Fibroblast of villous mesenchyme (primary cell): ENCODE measurements around the gene SLC44A2. TPM values are rescaled to one million over a fixed set of nuclear protein-coding genes. Genes with fewer than 3 reads are reported as not detected.
A peak's percentile ranks its signal among the peaks of the same experiment; 100 is the strongest.

Experiments used
- DNase-seq: peaks from one replicate; pipeline ENCODE4 v3.0.0-alpha.2; 2010; ENCODE audit warnings: low read depth
- H3K4me3 ChIP-seq: 2 replicates; pipeline ENCODE4 v1.5.1; 2011; ENCODE audit warnings: low read depth, mild to moderate bottlenecking, low read length
- total RNA-seq: library from RNA; depleted of rRNA; stranded (reverse); fragments of >200 nt; gene quantifications from 2 replicates; pipeline ENCODE4 v1.2.3, GENCODE V29; 2012
- TF ChIP-seq, protein P1 (sequence below): IDR thresholded peaks from 2 replicates; pipeline ENCODE4 v1.5.1; 2012; ENCODE audit warnings: low read depth, mild to moderate bottlenecking, low read length; ENCODE audit not compliant: insufficient read depth

The SLC44A2 gene
- total RNA-seq, result 81.8 and 88.5 TPM in 2 replicates

DNA sequence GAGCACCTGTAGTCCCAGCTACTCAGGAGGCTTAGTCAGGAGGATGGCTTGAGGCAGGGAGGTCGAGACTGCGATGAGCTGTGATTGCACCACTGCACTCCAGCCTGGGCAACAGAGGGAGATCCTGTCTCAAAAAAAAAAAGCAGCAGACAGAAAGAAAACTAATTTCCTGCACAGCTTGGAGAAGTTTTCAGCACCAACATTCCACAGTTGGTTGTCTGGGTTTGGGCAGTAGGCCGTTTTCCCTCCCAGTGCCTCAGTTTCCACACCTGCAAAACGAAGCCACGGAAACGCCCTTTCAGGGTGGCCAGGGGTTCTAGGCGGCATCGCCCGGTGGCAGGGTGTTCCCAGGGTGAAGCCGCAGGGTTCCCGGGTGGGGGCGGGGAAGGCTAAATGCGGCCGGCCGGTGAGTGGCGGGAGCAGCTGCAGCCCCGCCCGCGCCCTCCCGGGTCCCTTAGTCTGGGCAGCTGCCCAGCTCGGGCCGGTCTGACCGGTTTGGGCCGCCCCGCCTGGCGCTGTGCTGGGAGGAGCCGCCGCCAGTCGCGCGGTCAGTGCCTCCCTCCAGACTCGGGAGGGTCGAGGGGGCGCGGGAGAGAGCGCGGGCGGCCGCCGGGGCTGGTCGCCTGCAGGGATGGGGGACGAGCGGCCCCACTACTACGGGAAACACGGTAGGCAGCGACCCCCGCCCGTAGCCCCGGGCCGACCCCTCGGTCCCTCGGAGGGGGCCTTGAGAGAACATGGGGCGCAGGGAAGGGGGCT is at the start of gene SLC44A2:
TSS of gene SLC44A2 (plus strand) at position 551 of the 759 bp plus-strand sequence. CDS start at position 632, 81 bp downstream.
- DNase-seq, result peak; percentile 54
- TF ChIP-seq, protein P1, sequence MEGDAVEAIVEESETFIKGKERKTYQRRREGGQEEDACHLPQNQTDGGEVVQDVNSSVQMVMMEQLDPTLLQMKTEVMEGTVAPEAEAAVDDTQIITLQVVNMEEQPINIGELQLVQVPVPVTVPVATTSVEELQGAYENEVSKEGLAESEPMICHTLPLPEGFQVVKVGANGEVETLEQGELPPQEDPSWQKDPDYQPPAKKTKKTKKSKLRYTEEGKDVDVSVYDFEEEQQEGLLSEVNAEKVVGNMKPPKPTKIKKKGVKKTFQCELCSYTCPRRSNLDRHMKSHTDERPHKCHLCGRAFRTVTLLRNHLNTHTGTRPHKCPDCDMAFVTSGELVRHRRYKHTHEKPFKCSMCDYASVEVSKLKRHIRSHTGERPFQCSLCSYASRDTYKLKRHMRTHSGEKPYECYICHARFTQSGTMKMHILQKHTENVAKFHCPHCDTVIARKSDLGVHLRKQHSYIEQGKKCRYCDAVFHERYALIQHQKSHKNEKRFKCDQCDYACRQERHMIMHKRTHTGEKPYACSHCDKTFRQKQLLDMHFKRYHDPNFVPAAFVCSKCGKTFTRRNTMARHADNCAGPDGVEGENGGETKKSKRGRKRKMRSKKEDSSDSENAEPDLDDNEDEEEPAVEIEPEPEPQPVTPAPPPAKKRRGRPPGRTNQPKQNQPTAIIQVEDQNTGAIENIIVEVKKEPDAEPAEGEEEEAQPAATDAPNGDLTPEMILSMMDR, result no peak
- peak within 1 kb of the TSS; percentile 61 for H3K4me3 ChIP-seq

DNA sequence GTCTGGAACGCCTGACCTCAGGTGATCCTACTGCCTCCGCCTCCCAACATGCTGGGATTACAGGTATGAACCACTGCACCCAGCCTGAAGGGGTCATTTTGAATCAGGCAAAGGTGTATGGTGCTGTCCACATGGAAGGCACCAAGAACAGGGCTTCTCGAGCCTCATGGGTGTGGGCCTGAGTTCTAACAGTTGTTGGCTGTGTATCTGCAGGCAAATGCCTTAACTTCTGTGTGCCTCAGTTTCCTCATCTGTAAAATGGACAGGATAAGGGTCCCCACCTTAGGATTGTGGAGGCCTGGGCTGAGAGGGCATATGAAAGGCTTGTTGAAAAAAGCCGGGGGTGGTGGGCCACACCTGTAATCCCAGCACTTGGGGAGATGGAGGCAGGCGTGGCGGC is 47.4 kb upstream of the SLC44A2 start:
- DNase-seq, result no peak
- H3K4me3 ChIP-seq, result no peak overlapping the region
- TF ChIP-seq, protein P1, result no peak

DNA sequence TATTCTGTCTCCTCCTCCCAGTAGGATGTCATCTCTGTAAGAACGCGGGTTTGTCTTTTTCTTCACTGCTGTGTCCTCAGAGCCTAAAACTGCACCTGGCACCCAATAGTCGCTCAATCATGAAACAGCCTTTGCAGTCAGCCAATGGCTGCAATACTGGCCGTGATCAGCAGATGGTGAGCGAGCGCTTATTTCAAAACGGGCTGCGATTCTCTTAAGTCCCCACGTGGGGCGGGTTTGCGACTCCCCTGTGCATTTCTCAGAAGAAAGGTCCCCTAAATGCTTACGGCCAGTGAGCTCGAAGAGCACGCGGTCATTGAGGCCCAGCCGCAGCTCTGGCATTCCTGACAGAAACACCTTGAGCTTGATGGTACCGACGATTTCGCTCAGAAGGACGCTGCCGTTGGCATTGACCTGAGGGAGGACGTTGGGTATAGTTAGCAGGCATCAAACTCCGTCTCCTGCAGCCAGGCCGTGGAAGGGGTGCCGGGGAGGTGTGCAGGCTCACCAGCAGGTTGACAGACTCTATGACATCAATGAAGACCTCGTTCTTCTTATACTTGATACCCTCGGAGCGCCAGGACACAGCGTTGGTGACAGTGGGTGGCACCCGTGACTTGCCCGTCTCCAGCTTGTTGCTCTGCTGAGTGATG is 44.2 kb upstream of the SLC44A2 start:
- TF ChIP-seq, protein P1, result peak; percentile 100
- H3K4me3 ChIP-seq, result no peak overlapping the region
- DNase-seq, result peak; percentile 93

DNA sequence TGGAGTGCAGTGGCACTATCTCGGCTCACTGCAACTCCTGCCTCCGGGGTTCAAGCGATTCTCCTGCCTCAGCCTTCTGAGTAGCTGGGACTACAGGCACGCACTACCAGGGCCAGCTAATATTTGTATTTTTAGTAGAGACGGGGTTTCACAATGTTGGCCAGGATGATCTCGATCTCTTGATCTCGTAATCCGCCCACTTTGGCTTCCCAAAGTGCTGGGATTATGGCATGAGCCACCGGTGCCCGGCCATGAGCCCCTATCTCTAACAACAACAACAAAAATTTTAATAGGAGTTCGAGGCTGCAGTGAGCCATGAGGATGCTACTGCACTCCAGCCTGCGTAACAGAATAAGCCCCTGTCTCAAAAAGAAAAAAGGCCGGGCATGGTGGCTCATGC is 43.3 kb upstream of the SLC44A2 start:
- DNase-seq, result no peak
- no peak overlapping the region for H3K4me3 ChIP-seq
- TF ChIP-seq, protein P1, result no peak

DNA sequence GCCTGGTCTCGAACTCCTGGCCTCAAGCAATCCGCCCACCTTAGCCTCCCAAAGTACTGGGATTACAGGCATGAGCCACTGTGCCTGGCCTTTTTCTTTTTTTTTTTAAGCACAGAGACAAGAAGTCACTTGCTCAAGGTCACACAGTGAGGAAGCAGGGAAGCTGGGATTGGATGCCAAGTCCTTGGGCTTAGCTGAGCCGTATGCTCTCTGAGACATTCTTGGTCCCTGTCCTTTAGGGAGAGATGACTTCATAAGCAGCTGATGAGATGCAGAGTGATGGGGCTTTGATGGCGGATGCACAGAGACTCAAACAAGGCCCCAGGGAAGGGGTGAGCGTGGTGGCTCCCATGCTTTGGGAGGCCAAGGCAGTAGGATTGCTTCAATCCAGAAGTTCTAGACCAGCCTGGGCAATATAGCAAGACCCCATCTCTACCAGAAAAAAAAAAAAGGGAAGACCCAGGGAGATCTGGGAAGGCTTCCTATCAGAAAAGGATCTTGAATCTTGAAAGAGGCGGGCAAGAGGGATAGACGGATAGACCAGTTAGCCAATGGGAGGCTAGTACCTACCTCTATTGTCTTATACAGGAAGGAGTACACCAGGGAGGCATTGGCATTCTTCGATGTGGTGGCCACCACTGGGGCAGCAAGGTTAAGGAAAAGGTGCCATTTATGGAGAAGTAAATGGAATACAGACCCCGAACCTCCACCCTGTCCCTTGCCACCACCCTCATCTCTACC is 42.1 kb upstream of the SLC44A2 start:
- no peak overlapping the region for H3K4me3 ChIP-seq
- TF ChIP-seq, protein P1, result no peak
- no peak for DNase-seq

DNA sequence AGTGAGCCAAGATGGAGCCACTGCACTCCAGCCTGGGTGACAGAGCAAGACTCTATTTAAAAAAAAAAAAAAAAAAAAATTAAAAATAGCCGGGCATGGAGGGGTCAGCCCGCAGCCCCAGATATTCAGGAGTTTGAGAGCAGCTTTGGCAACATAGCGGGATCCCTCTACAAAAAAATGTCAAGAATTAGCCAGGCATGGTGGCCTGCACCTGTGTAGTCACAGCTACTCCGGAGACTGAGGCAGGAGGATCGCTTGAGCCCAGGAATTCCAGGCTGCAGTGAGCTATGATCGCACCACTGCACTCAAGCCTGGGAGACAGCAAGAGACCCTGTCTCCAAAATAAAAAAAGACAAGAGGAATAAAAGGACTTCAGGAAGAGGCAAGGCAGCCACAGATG is 39.0 kb upstream of the SLC44A2 start:
- TF ChIP-seq, protein P1, result no peak
- DNase-seq, result no peak
- no peak overlapping the region for H3K4me3 ChIP-seq
